GM21786 (cell line): ENCODE results near the gene ACOXL.
A peak's percentile ranks its signal among the peaks of the same experiment; 100 is the strongest.
"Not testable (repeated sequence)": the region's sequence is repeated elsewhere in the genome, so short reads cannot be mapped to it uniquely, and the experiment has no call there.

Experiments used
- ATAC-seq: cut with Tn5 transposase; IDR thresholded peaks from one replicate; pipeline ENCODE4 v1.9.1; 2021; ENCODE audit not compliant: unreplicated experiment

The ACOXL gene

DNA sequence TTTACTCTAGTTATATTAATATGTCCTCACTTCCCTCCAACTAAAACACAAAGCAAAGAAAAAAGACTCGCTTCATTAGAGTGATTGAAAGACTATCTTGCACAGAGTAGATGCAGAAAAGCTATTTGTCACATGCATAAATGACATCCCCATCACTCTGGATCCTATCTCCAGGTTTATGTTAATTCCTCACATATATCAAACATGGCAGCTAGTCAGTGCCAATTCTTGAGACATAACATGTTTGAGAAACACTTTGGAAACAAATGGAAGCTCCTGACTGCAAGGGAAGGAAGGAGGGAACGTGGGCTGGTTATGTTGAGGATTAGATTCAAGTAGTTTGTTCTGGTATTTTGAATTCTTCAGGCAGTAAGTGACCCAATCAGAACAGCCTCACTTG is 298.6 kb downstream of the ACOXL start:
- no peak for ATAC-seq

DNA sequence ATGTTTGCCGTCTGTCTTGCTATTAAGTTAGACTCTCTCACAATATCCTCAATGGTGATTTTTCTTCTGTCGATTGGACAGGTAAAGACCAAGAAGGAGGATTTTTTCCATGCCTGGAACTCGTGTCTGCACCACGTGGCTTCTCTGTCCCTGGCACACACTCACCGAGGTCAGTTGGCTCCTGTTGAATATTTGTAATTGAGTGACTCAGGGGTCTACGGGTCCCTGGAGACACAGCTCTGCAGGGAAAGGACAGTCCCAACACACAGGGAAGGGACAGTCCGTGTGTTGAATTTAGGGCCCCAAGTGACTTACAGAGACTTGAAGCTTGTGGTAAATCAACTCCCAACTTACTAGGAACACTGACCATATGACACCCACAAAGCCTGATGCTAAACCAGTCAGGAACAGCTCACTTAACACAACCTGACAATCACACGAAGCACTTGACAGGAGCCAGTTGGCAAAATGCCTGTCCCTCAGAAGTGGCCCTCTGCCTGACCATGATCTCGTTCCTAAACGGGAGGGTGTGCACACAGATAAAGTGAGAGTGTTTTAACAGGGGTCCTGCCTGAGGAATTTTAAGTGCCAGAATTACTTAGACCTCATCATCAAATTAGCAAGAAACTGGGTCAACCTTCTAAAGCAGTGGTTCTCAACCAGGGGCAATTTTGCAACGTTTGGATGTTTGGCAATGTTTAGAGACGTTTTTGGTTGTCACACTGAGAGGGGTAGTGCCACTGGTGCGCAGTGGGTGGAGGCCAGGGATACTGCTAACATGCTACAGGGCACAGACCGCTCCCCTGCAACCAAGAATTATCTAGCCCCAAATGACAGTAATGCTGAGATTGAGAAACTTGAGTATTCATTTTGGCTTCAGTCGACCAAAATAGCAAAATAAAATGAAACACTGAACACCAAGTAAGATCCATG is 299.4 kb downstream of the ACOXL start:
- no peak for ATAC-seq

DNA sequence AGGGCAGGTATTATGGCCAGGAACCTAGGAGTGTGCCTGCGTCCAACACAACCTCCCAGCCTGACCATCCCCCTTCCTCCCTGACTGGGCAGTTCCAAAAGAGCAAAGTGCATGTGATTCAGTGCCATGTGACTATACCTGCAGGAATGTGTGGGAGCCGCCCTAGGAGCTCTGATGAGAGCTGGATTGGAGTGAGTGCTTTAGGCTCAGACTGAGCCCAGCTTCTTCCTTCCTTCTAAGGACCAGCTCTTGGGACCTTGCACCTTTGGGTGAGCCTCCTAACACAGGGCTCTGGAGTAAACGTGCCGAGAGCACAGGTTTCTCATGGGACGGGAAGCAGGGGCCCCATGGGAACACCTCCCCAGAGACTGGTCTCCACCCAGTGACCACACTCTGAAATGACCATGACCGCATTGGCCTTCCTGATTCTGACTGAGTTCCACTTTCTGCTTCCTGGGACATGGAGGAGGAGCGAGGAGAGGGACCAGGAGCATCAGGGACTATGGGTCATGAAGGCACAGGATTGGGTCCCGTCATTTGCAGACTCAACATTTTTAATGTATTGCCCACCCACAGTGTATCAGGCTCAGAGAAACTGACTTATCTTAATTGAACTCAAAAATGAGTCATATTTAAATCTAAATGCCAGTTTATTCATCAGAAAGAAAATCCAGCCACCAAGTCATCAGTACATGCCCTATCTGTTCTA is 300.5 kb downstream of the ACOXL start:
- ATAC-seq = no peak

DNA sequence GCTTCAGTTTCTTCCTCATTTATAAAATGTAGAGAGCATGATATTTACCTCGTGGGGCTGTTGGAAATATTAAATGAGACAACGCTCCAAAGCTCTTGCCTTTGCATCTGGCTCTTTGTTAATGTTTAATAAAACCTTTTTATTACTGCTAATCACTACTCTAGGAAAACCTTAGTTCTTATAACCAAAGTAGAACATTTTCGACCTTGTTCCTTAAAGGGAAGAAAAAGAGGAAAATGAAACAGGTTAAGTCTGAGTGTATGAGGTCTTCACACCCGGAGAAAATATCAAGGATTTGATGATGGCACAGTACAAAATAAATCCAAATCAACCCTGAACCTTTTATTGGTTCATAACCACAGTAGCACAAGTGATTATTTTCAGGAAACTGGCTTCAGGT is 301.8 kb downstream of the ACOXL start:
- ATAC-seq = no peak

DNA sequence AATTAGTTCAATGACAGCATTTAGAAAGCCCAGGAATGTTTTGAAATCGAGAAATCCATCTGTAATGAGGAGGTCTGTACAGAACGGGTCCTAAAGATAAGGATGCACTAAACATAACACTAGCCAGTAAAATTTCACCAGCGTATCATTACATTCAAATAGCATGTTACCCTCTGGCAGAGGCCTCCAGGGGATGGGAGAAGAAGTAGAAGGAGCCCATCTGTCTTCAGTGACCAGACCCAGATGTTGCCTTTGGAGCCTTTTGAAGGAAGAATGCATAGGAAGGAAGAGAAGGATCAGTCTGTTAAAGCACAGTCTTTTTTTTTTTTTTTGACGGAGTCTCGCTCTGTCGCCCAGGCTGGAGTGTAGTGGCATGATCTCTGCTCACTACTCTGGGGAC is 302.2 kb downstream of the ACOXL start:
- ATAC-seq = no peak

DNA sequence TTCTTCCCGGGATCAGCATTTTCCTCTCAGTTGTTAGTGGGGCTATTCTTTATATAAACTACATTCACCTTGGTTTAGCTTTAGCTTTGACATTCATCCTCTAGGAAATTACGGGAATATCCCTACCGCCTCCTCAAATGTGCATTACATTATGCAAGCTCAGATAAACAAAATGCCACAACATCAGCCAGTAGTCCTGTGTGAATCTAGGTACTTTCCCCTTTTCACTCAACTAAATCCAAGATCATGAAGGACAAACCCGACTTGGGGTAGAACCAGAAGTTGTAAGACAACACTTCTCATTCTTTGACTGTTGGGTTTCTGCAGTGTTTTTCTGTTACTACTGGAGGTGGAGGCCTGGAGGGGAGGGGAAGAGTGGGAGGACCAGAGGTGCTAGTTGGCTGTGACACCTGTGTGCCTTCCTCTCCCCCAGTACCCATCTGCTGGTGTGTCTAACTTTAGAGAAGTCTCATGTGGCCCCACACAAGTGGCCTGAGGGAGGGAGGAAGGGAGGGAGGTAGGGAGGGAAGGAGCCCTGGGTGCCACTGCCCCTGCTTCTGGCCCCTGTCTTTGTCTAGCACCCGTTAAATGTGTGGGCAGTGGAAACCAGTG is 303.6 kb downstream of the ACOXL start:
- ATAC-seq = no peak

DNA sequence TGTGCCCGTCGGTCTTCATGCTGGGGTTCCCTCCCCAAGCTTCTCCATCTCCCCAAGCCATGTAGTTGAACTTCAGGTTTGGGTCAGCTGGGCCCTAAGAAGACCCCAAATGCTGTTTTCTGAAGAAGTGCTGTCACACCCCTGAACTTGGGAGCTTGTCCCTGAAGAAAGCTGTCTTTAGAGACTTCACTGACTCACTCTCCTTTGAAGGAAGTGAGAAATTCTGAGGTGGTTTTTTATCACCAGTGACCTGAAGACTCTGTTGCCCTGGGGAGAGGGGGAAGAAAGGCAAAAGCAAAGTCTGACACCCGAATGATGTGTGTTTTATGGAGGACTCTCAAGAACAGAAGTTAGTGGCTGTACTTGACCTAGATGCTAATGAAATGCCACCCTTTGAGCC is 304.8 kb downstream of the ACOXL start:
- peak; percentile 57 for ATAC-seq

DNA sequence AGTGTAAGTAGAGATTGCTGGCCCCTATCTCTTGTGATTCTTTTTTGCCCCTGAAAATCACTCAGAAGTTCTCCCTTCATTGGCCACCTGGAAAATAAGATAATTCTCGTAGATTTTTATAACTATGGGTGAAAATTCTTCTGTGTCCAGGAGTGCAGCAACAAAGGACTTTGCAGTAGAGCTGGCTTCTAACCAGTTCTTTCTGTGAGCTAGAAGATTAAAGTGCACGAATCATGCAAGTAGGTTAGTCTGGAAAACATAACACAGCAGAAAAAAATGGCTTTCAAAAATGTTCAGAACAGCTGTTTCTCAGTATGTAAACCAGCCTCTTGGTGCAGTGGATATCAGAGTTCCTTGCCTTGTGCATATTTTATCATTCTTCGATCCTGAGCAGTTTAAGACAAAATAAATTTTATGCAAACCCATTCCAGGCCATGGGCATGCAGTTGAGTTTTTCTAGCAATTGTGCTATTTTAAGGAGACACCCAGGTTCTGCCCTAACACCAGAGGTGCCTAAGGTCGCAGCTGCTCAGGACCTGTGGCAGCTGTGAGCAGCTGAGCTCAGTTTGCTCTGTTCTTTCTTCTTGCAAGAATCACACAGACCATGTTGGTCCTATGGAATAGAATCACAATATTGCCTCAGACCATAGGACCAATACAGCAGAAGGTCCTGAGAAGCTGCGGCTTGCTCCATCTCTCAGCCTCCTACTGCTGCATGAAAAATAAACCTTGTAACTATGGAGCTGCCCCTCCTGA is 307.4 kb downstream of the ACOXL start:
- ATAC-seq = no peak

DNA sequence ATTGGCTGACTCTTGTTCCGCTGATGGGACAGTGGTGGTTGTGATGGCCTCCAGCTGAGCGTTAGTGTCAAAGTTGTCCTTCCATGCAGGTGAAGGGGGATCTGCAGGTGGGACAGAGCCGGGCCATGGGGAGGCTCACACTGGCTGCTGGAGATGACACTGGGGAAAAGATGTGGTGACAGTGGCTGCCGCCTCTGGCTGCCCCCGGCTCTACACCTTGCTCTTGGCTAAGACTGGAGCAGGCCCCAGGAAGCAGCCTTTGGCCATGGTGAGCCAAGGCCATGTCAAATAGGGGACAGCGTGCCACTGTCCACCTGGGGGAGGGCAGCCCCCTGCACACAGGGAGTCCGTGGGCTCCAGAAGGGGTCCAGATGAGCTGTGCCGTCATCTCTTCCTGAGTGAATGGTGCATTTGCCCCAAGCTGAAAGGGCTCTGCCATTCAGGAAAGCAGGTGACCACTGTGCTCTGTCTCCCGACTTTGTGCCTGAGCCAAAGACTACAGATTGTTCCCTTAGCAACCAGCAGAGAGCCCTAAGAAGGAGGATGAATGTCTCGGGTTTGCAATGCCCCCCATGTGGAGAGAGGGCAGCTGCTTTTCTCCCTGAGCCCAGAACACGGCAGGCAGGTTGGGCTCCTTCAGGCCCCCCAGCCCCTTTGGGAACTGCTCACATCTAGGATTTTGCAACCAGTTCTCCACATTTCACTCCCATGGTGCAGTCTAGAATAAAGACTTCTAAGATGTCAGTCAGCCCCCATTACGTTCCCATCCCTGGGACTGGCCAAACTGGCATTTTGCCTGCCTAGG is 309.2 kb downstream of the ACOXL start:
- no peak for ATAC-seq

DNA sequence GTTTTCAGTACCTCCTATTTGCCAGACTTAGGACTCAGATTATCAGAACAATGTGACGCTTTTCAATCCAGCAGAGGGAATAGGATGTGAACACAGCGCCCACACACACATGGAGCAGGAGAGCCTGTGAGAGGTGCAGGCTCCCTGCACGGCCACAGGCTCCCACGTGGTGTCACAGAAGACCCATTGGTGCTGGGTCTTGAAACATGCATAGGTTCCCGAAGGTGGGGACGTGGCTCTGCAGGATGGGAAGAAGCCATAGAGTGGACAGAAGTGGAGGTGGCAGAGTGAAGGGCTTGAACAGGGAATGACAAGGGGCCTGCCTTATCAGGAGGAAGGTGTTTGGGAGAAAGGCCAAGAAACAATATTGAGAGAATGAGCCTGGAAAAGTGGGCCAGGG is 309.9 kb downstream of the ACOXL start:
- no peak for ATAC-seq

DNA sequence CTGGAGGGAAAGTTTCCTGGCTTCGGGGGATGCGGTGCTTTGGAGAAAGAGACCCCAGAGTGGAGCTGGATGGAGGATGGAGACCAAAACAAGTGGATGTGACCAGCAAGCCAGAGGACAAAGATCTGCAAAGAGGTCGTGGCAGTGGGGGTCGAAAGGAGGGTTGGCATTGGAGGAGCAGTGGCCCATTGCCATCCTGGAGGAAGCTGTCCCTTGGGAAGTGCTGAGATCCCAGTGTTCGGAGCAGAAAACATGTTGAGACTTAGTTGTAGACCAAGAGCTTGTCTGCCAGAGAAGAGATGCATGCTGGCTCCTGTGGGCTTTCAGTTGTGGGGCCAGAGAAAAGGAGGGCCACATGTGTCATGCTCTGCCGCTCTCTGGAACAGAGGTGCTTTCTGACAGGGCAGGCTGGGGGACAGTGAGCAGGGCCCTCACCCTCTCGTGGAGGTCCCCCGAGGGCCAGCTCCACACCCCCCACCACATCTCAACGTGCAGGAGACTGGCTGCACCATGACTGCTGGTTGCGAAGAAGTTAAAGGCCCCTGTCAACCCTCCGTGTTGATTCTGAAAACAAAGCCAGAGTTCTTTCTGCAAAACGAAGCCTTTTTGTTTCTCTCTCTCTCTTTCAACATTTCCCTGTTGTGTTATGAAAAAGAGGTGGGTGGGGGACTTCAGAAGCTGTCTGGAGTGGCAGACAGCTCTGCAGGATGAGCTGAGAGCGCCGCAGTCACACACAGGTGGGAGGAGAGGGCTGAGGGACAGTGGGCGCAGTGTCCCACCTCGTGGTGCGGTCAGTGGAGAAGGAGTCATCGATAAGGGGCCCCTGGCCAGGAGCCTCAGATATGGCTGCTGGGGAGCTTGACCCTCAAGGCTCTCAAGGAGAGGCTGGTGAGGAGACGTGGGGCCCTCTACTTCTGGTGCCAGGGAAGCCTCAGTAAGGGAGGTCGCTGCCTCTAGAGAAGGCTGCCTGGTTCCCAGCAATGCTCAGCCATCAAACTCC is 310.7 kb downstream of the ACOXL start:
- ATAC-seq = no peak

DNA sequence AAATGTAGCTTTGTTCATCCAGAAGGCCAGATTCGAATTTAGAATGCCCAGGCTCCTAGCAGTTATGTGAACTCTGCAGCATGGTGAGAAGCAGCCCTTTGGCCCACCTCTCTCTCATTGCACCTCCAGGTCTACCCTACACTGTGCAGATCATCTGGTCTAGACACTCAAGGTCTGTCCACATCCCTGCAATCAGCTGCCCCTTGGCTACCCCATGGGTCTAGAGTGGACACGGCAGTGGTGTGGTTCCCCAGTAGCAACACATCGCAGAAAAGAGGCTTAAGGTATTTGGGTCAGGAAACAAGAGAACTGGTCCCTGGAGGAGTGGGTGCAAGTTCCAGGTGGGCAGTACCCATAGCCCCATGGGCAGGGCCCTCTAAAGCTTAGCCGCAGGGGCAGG is 311.7 kb downstream of the ACOXL start:
- ATAC-seq = no peak

DNA sequence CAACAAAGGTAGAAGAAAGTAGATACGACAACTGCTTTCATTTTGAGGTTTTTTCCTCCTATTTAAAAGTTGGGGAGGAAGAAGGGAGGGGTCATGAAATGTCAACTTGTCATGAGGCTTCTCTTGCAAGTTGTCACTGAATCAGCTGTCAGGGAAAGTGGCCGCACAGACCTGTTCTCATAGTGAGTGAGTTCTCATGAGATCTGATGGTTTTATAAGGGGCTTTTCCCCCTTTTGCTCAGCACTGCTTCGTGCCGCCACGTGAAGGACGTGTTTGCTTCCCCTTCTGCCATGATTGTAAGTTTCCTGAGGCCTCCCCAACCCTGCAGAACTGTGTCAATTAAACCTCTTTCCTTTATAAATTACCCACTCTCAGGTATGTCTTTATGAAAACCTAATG is 312.9 kb downstream of the ACOXL start:
- not testable (repeated sequence) for ATAC-seq

DNA sequence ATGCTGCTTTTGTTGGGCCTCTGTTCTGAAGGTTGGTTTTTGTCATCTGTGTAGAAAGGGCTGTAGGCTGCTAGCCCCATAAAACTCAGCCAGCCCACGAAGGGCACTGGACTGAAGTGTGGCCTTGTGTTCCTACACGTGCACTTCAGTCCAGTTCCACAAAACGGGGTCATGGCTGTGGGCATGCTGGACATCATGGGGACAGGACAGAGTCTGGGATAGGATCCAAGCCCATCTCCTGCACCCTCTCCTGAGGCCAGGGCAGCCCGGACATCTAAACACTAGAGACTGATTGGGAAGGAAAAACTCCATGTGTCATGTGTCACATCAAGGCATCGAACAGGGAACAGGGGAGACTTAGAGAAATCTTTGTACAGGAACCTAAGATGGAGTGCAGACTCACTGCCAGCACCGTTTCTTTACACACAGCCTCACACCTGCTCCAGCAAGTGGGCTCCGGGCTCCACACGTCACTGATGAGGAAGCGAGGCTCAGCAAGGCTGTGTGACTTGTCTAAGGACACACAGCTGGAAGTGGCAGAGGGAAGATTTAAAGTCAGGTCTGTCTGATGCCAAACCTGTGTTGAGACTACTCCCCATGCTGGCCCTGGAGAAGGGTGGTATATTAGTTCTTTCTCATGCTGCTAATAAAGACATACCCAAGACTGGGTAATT is 313.5 kb downstream of the ACOXL start:
- ATAC-seq = no peak

DNA sequence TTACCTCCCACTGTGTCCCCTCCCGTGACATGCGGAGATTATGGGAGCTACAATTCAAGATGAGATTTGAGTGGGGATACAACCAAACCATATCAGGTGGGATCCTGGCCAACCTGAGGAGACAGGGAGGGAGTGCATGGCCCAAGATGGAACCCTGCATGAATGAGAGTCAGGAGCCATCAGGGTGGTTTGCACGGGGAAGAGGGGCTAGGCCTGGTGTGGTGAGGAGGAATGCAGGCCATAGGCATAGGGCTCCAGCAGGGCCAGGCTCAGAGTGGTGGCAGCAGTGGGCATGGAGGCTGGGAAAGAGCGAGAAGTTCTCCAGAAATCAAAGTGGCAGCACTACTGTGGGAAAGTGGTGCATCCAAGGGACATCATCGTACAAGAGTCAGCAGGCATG is 314.3 kb downstream of the ACOXL start:
- no peak for ATAC-seq

DNA sequence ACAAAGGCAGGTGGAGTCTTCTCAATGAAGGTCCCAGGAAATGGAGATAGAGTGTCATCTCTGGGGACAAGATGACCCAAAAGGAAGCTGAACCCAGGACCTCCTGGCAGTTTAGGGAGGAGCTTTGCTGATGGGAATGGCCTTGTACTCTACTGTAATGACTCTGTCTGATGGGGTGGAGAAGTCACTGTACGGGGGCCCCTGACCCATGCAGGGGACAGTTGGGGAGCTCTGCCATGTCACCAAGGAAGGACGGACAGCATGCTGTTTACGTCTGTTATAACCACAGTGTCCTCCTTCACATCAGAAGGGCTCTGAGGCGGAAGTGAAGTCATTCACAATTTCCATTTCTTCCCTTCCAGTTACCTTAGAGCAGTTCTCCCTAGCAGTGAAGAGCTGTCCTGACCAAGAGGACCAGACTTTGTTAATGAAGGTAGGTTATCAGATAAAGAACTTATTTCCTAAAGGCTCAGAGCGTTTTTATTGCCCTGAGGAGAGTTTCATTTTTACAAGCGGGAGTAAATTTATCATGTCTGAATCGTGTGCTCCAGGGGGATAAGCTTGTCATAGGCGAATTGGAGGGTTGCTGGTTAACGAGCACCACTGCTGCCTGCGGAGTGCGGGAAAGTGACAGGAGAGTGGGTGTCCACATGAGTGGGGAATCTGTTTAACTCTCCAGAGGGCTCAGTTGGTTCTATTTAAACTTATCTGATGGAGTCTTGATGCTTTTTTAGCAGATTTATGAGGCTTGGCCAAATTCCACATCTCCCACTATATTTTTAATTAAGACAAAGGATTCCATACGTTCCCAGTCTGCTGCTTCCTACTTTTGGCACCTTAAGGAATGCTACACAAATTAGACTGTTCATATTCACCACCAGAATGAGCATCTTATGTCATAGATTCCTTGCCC is 316.7 kb downstream of the ACOXL start:
- no peak for ATAC-seq

DNA sequence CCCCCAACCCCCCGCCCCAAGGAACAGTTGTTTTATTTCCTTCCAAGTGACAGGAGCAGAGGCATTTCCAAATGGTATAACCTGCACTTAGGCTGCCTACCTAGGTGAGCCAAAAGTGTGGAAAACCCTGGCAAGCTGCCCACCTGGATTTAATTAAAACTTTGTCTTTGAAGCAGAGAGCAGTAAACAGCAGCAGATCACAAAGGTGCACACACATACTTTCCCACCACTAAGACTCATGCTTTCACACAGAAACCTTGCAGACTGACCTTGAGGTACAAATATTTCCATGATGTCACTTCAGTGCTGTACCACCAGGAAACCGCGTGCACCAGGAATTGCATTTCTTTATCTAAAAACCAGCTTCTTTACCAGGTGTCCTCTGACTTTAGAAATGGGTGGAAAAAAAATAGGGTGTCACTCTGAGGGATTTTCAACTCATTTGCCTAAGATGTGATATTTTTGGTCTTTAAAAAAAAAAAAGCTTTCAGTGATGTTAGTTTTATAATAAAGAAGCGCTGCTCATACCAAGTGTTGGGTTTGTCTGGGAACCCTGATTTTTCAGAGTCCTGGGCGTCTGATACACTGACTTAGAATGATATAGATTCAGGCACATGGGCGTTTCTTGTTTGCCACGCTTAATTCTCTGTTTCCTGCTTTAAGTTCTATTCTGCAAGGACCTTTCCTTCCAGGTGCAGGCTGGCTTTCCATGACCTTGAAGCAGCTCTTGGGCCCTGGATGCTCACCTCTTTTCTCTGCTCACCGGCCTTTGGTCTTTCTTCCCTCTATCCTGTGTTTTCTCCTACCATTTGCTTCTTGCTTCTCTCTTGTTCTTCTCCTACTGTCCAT is 317.6 kb downstream of the ACOXL start:
- peak; percentile 51 for ATAC-seq
